Measurements from ENCODE around the gene FUT1.

DNA sequence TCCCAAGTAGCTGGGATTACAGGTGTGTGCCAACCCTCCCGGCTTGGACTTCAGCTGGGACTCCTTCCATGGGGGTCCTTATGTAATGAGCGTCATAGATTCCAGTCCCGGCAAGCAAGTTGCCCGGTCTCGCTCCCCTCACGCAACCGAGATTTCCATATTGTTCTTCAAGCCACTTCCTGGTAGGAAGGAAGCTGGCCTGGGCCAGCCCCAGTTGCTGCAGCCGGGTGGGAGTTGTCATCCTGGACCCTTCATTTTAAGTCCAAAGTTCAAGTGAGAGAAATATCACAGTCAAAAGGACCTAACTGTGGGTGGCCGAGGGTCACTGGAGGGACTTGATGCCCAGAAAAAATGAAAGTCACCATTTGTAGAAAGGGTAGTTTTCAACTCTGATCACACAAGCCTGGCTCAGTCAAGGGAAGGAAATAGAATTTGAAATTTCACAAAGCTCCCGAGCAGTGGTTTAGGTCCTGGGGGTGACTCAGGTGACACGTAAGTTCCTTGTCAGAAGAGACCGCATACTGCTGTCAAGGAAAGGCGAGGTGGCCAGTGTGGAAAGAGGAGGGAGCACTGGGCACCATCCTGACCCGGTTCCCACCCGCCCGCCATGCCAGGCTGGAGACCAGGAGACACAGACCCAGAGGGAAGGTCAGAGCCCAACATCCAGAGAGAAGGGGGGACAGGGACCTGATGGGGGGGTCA is 8.2 kb upstream of the FUT1 start:
- TF ChIP-seq, protein P1, sequence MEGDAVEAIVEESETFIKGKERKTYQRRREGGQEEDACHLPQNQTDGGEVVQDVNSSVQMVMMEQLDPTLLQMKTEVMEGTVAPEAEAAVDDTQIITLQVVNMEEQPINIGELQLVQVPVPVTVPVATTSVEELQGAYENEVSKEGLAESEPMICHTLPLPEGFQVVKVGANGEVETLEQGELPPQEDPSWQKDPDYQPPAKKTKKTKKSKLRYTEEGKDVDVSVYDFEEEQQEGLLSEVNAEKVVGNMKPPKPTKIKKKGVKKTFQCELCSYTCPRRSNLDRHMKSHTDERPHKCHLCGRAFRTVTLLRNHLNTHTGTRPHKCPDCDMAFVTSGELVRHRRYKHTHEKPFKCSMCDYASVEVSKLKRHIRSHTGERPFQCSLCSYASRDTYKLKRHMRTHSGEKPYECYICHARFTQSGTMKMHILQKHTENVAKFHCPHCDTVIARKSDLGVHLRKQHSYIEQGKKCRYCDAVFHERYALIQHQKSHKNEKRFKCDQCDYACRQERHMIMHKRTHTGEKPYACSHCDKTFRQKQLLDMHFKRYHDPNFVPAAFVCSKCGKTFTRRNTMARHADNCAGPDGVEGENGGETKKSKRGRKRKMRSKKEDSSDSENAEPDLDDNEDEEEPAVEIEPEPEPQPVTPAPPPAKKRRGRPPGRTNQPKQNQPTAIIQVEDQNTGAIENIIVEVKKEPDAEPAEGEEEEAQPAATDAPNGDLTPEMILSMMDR (IDR thresholded peaks at IDR 0.05) = no peak
- TF ChIP-seq POLR2A (IDR thresholded peaks at IDR 0.05) = no peak
